Measurements from ENCODE around the gene UBR4.
A peak's percentile ranks its signal among the peaks of the same experiment; 100 is the strongest.

The UBR4 gene

DNA sequence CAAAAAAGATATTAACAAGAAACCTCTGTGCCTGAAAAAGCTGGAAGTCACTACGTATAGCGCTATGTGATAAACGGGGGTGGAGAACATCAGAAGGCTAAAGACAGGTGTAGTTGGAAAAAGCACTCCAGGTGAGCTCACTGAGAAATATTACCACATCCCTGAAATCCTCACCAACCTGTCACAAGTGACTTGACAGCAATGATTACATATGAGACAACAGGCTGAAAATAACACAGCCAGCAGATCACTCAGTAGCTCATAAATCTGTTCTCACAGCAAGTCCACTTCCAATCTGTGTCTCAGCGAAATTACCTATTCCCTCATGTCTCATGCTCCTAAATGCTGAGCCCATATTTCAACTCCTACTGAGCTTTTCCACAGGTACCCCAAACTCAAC, 120.5 kb downstream of the UBR4 start:
- H3K4me3 ChIP-seq (replicated peaks in 1 of 2; ENCODE audit: low read depth in 2 of 2, low read length in 2 of 2) = no peak overlapping the region
- no peak for DNase-seq (ENCODE audit: low read depth in 2 of 2)
- TF ChIP-seq CTCF (IDR thresholded peaks at IDR 0.05; ENCODE audit: low read depth, low read length) = no peak

GRCh38 chr1:19088717-19089442, 121.2 kb downstream of the UBR4 start:
- DNase-seq (ENCODE audit: low read depth in 2 of 2) = no peak
- no peak overlapping the region for H3K4me3 ChIP-seq (replicated peaks in 1 of 2; ENCODE audit: low read depth in 2 of 2, low read length in 2 of 2)
- TF ChIP-seq CTCF (IDR thresholded peaks at IDR 0.05; ENCODE audit: low read depth, low read length) = no peak

DNA sequence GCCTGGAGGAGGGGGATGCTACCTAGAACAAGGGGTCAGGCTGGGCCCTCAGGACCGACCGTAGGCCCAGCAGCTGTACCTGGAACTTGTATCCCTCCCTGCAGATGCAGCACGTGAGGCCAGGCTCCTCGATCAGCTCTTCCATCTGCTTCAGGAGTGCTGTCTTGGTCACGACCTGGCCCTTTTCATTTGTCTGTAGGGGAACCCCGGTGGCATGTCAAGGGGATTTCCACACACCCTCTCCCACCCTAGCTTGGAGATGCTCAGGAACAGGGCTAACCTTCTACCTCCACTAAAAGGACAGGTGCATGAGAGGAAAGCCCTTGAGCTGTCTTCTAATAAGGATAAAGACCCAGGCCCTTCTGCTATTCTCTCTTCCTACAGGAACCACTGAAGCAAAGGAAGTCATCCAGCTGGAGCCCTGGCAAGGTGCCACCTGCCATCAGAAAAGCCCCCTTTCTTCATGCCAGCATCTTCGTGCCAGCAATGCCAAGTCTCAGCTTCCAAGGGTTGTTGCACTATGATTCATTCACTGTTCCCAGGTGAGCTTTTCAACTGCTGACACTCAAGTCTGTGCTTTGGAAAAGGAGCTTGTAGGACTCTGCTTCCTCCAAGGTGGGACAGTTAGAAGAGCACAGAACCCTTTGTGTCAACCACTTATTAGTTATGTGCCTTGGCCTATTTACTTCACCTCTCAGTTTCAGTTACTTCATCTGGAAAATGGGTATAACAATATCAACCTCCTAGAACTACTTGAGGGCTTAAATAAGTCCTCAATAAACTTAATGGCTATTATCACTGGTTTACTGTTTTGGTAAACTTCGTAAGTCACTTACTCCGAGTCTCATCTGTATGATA, 122.1 kb downstream of the UBR4 start:
- DNase-seq (ENCODE audit: low read depth in 2 of 2) = no peak
- no peak overlapping the region for H3K4me3 ChIP-seq (replicated peaks in 1 of 2; ENCODE audit: low read depth in 2 of 2, low read length in 2 of 2)
- no peak for TF ChIP-seq CTCF (IDR thresholded peaks at IDR 0.05; ENCODE audit: low read depth, low read length)

DNA sequence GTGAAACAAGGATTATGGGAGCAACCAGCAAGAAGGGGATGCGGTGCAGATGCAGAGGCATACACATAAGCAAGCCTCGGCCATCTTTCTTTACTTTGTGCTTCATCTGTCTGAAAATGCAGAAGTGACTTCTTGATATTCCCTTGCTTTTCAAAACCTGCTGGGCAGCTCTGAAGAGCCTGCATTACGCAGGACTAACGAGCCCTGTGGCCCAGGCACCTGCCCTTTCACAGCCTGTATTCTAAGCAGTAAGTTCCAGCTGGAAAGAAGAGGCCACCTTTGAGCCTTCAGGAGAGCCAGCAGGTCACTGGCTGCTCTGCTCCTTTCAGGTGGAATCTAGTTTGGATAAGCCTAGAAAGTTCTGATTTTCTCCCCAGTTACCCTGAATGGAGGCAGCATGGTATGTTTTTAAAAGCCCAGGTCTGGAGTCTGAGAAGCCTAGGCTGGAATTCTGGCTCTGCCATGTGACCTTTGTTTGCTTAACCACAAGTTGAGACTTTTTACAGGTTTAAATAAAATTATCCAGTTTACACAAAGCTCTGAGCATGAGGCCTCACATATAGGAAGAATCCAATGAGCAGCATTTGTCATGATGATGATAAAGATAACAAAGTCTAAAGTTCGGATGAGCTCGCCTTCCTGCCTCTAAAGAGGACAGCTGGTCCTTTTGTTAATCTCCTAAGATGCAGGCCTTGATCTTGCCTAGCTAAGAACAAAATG, 122.9 kb downstream of the UBR4 start:
- no peak overlapping the region for H3K4me3 ChIP-seq (replicated peaks in 1 of 2; ENCODE audit: low read depth in 2 of 2, low read length in 2 of 2)
- no peak for TF ChIP-seq CTCF (IDR thresholded peaks at IDR 0.05; ENCODE audit: low read depth, low read length)
- DNase-seq (ENCODE audit: low read depth in 2 of 2) = no peak

DNA sequence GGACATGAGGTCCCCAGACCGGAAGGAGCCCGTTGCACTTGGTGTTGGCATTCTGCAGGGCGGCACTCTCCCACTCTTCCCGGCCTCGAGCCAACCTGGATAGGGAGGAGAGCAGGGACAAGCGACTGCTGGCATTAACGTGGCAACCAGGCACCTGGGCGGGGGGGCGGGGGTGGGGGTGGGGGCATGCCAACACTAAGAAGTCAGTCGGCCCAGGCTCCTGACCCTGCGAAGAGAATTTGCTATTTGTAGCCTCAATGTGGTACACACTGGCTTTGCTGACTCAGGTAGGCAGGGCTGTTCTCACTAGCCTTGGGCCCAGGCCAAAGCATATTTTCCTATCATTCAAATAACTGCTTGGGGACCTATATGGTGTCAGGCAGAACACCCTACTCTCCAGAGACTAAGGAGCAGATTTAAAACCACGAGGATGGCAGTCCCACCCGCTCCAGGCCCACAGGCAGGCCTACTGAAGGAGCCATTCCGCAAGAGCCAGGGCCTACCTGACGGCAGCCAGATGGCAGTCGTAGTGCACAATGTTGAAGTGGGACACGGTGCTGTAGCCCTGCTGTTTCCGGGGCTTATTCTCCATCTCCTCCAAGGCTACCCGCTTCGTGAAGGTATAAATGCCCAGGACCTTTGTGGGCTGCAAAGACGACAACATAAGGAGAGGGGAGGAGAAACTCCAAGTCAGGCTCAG, 123.7 kb downstream of the UBR4 start:
- no peak for TF ChIP-seq CTCF (IDR thresholded peaks at IDR 0.05; ENCODE audit: low read depth, low read length)
- H3K4me3 ChIP-seq (replicated peaks in 1 of 2; ENCODE audit: low read depth in 2 of 2, low read length in 2 of 2) = no peak overlapping the region
- DNase-seq (ENCODE audit: low read depth in 2 of 2) = peak in 1 of 2 donors; percentile 8

GRCh38 chr1:19084206-19084738, 125.8 kb downstream of the UBR4 start:
- TF ChIP-seq CTCF (IDR thresholded peaks at IDR 0.05; ENCODE audit: low read depth, low read length) = no peak
- H3K4me3 ChIP-seq (replicated peaks in 1 of 2; ENCODE audit: low read depth in 2 of 2, low read length in 2 of 2) = no peak overlapping the region
- DNase-seq (ENCODE audit: low read depth in 2 of 2) = no peak

Data from cardiac fibroblast (primary cell).